Heart left ventricle (tissue), 13 donors: ENCODE results near the gene MAD2L1.

Experiments
- CTCF ChIP-seq, 12 donors: fragments of 200-600 bp; sonication (generic) in 4 of 12; IDR thresholded peaks; one replicate each; pipeline versions ENCODE4 v1.5.0 to v1.8.0; 2018 to 2022; ENCODE audit warnings: antibody characterized with exemption in 12 of 12, mild to moderate bottlenecking in 5 of 12
- POLR2A ChIP-seq, 2 donors: fragments of 450-650 bp; IDR thresholded peaks; one replicate each; pipeline ENCODE4 v1.6.1; 2017; ENCODE audit warnings: antibody characterized with exemption in 2 of 2, mild to moderate bottlenecking in 2 of 2, moderate library complexity in 2 of 2
- donor health status: ischemic (EF 13 %, LVEDD 7.1; RV severe dilation, severe dysfunction).
- donor health status: DM: no; HTN: yes; CAD: no.
- donor health status: DM: no; HTN: no; CAD: no.
- donor health status: ischemic (EF 25% LVEDD 6.9; RV normal size, moderate dysfunction).
- donor health status: ischemic (EF 25% LVEDD 5.7; RV mildly dilated, moderate dysfunction).
- donor health status: ischemic (EF 35%, LVEDD 5.7; RV mildly dilated, moderate dysfunction).
- donor health status: nonischemic (EF 11% LVEDD 7.7; RV severe dilation, severe dysfunction).
- donor health status: DM: yes; HTN: yes; CAD: no.
- donor health status: PGD.
- donor health status: ischemic (EF 29% LVEDD 5.4; RV normal size, mild dysfunction).
- donor health status: nonischemic (EF 23%, LVEDD 6.1; RV moderate dilation, normal function).

- no peak for TF ChIP-seq CTCF (IDR thresholded peaks at IDR 0.05)
- TF ChIP-seq POLR2A (IDR thresholded peaks at IDR 0.05), result no peak
Measured at GRCh38 chr4:120081726-120082125, 15.1 kb upstream of the MAD2L1 start.
